Suprapubic skin (tissue), 3 donors: Measurements from ENCODE around the gene ELOB.

Experiments
- CTCF ChIP-seq, 2 donors: fragments of 200-600 bp in 1 of 2; fragments of 450-650 bp in 1 of 2; sonication (generic) in 1 of 2; IDR thresholded peaks; one replicate each; pipeline ENCODE4 v1.5.1; 2016 to 2019; ENCODE audit warnings: antibody characterized with exemption in 2 of 2, mild to moderate bottlenecking in 1 of 2, moderate library complexity in 1 of 2
- POLR2A ChIP-seq, 2 donors: fragments of 450-650 bp; IDR thresholded peaks; one replicate each; pipeline ENCODE4 v1.6.1; 2017; ENCODE audit warnings: antibody characterized with exemption in 2 of 2, mild to moderate bottlenecking in 2 of 2, moderate library complexity in 2 of 2

DNA sequence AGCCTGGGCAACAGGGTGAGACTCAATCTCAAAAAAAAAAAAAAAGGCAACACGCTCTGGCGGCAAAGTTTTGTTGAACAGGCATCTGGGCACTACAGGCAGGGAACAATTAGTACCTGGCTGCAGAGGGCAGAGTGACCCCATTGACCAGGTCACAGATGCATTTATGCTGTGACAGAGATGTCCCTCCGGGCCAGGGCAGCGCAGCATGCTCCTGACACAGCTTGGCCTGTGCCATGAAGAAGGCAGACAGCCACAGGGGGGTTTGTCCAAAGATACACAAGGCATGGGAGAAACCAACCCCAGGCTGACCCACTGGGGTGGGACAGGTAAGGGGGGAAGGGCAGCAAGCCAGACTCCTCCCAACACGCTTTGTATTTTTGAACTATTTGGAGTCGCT lies 32.4 kb downstream of the ELOB start:
- TF ChIP-seq CTCF (IDR thresholded peaks at IDR 0.05) (no peak), POLR2A (IDR thresholded peaks at IDR 0.05) (no peak)
